ENCODE results near the gene LAGE3. TPM values are rescaled to one million over a fixed set of nuclear protein-coding genes. Genes with fewer than 3 reads are reported as not detected.

LAGE3 gene
- total and polyA plus RNA-seq, 2 of the 8 experiments (the other 6 are each of a cell fraction or from before 2014, with no cell fraction given) = 44.5 to 102 TPM

DNA sequence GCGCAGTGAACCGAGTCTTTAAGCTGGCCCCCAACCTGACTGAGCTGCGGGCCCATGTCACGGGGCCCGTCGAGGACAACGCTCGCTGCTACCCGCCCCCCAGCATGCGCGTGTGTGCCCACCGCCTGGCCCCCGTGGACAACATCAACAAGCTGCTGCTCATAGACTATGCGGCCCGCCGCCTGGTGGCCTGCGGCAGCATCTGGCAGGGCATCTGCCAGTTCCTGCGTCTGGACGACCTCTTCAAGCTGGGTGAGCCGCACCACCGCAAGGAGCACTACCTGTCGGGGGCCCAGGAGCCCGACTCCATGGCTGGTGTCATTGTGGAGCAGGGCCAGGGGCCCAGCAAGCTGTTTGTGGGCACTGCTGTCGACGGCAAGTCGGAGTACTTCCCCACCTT is 18.8 kb downstream of the LAGE3 start (continued):
- TF ChIP-seq KDM5A (IDR thresholded peaks at IDR 0.05; ENCODE audit: low read length) (no peak), SRF (IDR thresholded peaks at IDR 0.05; ENCODE audit: low read depth, low read length) (no peak), BRCA1 (IDR thresholded peaks at IDR 0.05; ENCODE audit: low read depth, low read length) (no peak), SP2 (IDR thresholded peaks at IDR 0.05; ENCODE audit: low read length) (no peak)
